Panc1 (cell line): ENCODE data around the gene CD274. TPM values are rescaled to one million over a fixed set of nuclear protein-coding genes. Genes with fewer than 3 reads are reported as not detected.
"Not testable (repeated sequence)": the region's sequence is repeated elsewhere in the genome, so short reads cannot be mapped to it uniquely, and the experiment has no call there.

ENCODE experiments used
- ATAC-seq: fragments of 200-7000 bp; cut with Tn5 transposase; 2 replicates; pipeline ENCODE4 v1.9.1; 2020; ENCODE audit warnings: mild to moderate bottlenecking, moderate library complexity
- BruUV-seq: library from RNA; stranded (reverse); fragments of 400-500 nt; replicated peaks from 2 replicates; lab custom pipeline; 2021; lab: Mats Ljungman, UMichigan
- CTCF ChIA-PET: fragments of 300-600 bp; sonication (Branson Sonifier 250); formaldehyde crosslinking; loops from one replicate; lab custom pipeline; 2022; ENCODE audit warnings: antibody characterized with exemption; lab: Charles Lee
- POLR2A ChIA-PET: fragments of 300-600 bp; sonication (Branson Sonifier 250); formaldehyde crosslinking; loops from one replicate; lab custom pipeline; 2022; ENCODE audit warnings: antibody characterized with exemption; lab: Charles Lee
- DNase-seq: peaks from one replicate; pipeline ENCODE4 v3.0.0-alpha.2; 2010; ENCODE audit warnings: low read depth, low spot score
- H3K27ac ChIP-seq: 2 replicates; pipeline ENCODE4 v1.5.1; 2011; ENCODE audit warnings: mild to moderate bottlenecking, low read length, inconsistent platforms
- H3K27me3 ChIP-seq: fragments of 200-500 bp; sonication (Bioruptor generic); 2 replicates; pipeline ENCODE4 v1.6.0; 2014; ENCODE audit warnings: low read length, inconsistent platforms; ENCODE audit not compliant: control insufficient read depth, insufficient read depth
- H3K36me3 ChIP-seq: fragments of 200-500 bp; sonication (Bioruptor generic); 2 replicates; pipeline ENCODE4 v1.5.1; 2014; ENCODE audit warnings: inconsistent platforms, mild to moderate bottlenecking, low read length, moderate library complexity; ENCODE audit not compliant: control insufficient read depth, insufficient read depth
- H3K4me1 ChIP-seq: 2 replicates; pipeline ENCODE4 v1.5.1; 2011; ENCODE audit warnings: inconsistent platforms, mild to moderate bottlenecking, low read length, moderate library complexity; ENCODE audit not compliant: control insufficient read depth, insufficient read depth
- H3K4me3 ChIP-seq, 2 experiments: 2 replicates each; pipeline ENCODE4 v1.5.1; 2011 to 2012; ENCODE audit warnings: low read depth in 2 of 2, low read length in 2 of 2, mild to moderate bottlenecking in 2 of 2, inconsistent platforms in 1 of 2, moderate library complexity in 1 of 2
- H3K9me3 ChIP-seq: fragments of 200-500 bp; sonication (Bioruptor generic); 2 replicates; pipeline ENCODE4 v1.5.1; 2014; ENCODE audit warnings: low read depth, mild to moderate bottlenecking, inconsistent platforms, low read length, moderate library complexity; ENCODE audit not compliant: control insufficient read depth, insufficient read depth
- CTCF ChIP-seq: fragments of 450-650 bp; IDR thresholded peaks from 2 replicates; pipeline ENCODE4 v1.5.1; 2017; ENCODE audit warnings: mild to moderate bottlenecking
- POLR2AphosphoS5 ChIP-seq: IDR thresholded peaks from 2 replicates; pipeline ENCODE4 v1.6.1; 2012; ENCODE audit warnings: mild to moderate bottlenecking, low read depth, low read length, moderate library complexity
- REST ChIP-seq, 2 experiments: IDR thresholded peaks; 2 replicates each; pipeline ENCODE4 v1.6.1; 2011 to 2012; ENCODE audit warnings: low read depth in 2 of 2, control low read depth in 1 of 2, low read length in 1 of 2, mild to moderate bottlenecking in 1 of 2, moderate library complexity in 1 of 2; ENCODE audit not compliant: insufficient read depth in 1 of 2
- SIN3A ChIP-seq: IDR thresholded peaks from 2 replicates; pipeline ENCODE4 v1.6.1; 2012; ENCODE audit warnings: low read depth, mild to moderate bottlenecking, low read length, moderate library complexity, borderline replicate concordance; ENCODE audit not compliant: insufficient read depth
- TCF7L2 ChIP-seq: IDR thresholded peaks from 2 replicates; pipeline ENCODE4 v1.6.1; 2011; ENCODE audit warnings: mild to moderate bottlenecking, low read depth, low read length, inconsistent platforms
- in situ Hi-C: cut with HindIII; loops from 2 replicates; pipeline ENCODE4 v1.10.0; 2016; ENCODE audit warnings: low sequenced_read_pairs, low pct_unique_long_range_greater_than_20kb
- intact Hi-C: fragments of 100-400 bp; cut with micrococcal nuclease; formaldehyde crosslinking; loops from one replicate; pipeline ENCODE4 v1.10.0; 2022; ENCODE audit not compliant: unreplicated experiment
- total RNA-seq: library from RNA; stranded (reverse); gene quantifications from one replicate; pipeline ENCODE4 v1.2.1, GENCODE V29; 2021; ENCODE audit not compliant: unreplicated experiment

Gene CD274
- total RNA-seq, 1 experiment from 2014 or later: 0.21 TPM

GRCh38 chr9:5470122-5470521 is 19.8 kb downstream of the CD274 start:
- H3K36me3 ChIP-seq: no peaks in the 10 kb centered on the region
- no peak overlapping the region for H3K4me3 ChIP-seq
- no peaks in the 10 kb centered on the region for H3K4me1 ChIP-seq
- in situ Hi-C loops: no loop called here
- no peaks in the 10 kb centered on the region for H3K9me3 ChIP-seq
- POLR2A ChIA-PET: no interaction called here
- DNase-seq: no peak
- H3K27ac ChIP-seq: no peak overlapping the region
- no peak for TF ChIP-seq POLR2AphosphoS5
- TF ChIP-seq SIN3A: no peak
- TF ChIP-seq CTCF: no peak
- TF ChIP-seq TCF7L2: no peak
- TF ChIP-seq REST (IDR thresholded peaks at IDR 0.05; ENCODE audit: insufficient read depth in 1 of 2, low read depth in 2 of 2, low read length in 1 of 2): no peak
- ATAC-seq: no peak
- no TSS peak for BruUV-seq
- CTCF ChIA-PET: no interaction called here
- intact Hi-C loops: no loop called here
- H3K27me3 ChIP-seq: no peaks in the 10 kb centered on the region

GRCh38 chr9:5470816-5471215 is 20.5 kb downstream of the CD274 start:
- ATAC-seq (no peak), DNase-seq (no peak)
- no peaks in the 10 kb centered on the region for H3K27me3 ChIP-seq
- intact Hi-C loops: no loop called here
- no peaks in the 10 kb centered on the region for H3K4me1 ChIP-seq
- in situ Hi-C loops: no loop called here
- ChIA-PET CTCF (no interaction called here), POLR2A (no interaction called here)
- no peaks in the 10 kb centered on the region for H3K36me3 ChIP-seq
- H3K27ac ChIP-seq: no peak overlapping the region
- no peak overlapping the region for H3K4me3 ChIP-seq
- TF ChIP-seq TCF7L2: no peak
- TF ChIP-seq REST (IDR thresholded peaks at IDR 0.05; ENCODE audit: insufficient read depth in 1 of 2, low read depth in 2 of 2, low read length in 1 of 2): no peak
- no peak for TF ChIP-seq SIN3A
- TF ChIP-seq POLR2AphosphoS5: no peak
- no peak for TF ChIP-seq CTCF
- H3K9me3 ChIP-seq: no peaks in the 10 kb centered on the region
- no TSS peak for BruUV-seq

GRCh38 chr9:5475611-5476010 is 25.3 kb downstream of the CD274 start:
- H3K9me3 ChIP-seq, in situ Hi-C loops, CTCF ChIA-PET, H3K36me3 ChIP-seq, H3K27ac ChIP-seq, H3K4me3 ChIP-seq, BruUV-seq, POLR2A ChIA-PET, DNase-seq, ATAC-seq, H3K4me1 ChIP-seq, H3K27me3 ChIP-seq: not testable (repeated sequence)
- intact Hi-C loops: loop anchor here (5.0 kb wide), 1 partner anchor 52 kb away; no protein-coding TSS in a partner anchor
